GM12875 (cell line): ENCODE measurements around the gene CASKIN1.

Source experiments
- H3K4me3 ChIP-seq: one replicate; pipeline ENCODE4 v1.5.1; 2011; ENCODE audit warnings: low read depth, low read length, control low read depth
- CTCF ChIP-seq: IDR thresholded peaks from 2 replicates; pipeline ENCODE4 v1.5.1; 2011; ENCODE audit warnings: low read depth, mild to moderate bottlenecking, control low read depth, inconsistent platforms, low read length, moderate library complexity, borderline replicate concordance; ENCODE audit not compliant: insufficient read depth

CASKIN1 gene

DNA sequence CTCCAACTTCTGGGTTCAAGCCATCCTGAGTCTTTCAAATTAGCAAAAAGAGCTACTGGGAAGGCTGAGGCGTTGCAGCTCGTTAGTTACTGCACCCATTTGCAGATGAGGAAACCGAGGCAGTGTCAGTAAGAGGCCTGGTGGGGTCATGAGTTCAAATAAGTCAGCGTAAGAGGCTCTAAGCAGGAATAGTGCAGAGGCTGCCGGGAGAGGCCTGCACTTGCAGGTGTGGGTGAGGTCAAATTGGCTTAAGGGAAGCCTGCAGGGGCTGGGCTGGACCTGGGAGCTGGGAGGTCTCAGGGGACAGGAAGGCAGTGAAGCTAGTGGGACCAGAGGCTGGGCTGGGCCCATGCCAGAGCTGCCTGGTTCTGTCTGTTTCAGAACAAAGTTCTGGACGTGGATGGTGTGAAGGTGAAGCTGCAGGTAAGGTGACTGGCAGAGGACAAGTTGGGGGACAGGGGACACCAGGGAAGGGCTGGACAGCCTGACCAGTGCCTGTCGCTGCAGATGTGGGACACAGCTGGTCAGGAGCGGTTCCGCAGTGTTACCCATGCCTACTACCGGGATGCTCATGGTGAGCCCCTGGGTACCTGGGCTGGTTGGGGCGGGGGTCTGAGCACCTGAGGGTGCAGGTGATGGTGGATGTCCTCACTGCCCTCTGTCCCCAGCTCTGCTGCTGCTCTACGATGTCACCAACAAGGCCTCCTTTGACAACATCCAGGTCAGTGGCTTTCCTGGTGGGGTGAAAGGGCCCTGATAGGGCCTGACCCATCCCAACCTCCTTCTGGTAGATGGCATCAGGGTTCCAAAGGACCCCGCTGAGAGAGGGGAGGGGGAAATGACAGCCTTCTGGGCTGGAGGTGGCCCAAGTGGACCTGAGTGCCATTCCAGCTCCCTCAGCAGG is 45.0 kb downstream of the CASKIN1 start:
- TF ChIP-seq CTCF, result no peak
- H3K4me3 ChIP-seq, result peak overlapping the region; percentile 31

GRCh38 chr16:2150418-2151187 is 45.8 kb downstream of the CASKIN1 start:
- H3K4me3 ChIP-seq, result no peak overlapping the region
- no peak for TF ChIP-seq CTCF

DNA sequence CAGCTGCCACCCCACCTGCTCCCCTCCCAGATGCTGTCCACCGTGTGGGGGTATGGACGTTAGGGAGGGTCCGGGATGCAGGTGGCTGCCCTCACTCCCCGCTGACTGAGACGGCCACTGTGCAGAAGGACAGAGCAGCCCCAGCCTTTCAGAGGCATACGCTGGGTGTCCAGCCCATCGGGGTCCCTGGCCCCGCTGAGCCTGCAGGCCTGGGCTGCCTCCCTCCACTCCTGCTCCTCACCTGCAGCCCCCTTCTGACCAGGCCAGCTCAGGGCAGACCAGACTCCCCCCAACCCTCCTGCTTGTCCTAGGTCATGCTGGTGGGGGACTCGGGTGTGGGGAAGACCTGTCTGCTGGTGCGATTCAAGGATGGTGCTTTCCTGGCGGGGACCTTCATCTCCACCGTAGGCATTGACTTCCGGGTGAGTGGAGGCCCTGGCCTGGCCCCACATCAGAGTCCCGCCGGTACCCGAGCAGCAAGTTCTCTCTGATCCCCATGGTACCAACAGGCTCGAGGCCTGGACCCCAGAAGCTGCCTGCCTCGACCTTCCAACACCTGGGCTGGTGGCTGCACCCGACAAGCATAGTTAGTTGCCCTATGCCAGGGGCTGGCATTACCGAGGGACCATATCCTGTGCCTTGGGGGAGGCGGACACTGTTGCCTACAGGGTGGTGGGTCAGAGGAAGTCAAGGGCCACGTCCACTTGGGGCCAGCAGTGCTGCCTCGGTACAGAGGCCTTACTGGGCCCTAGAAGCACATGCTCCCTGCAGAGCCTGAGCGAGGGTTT is 46.6 kb downstream of the CASKIN1 start:
- no peak overlapping the region for H3K4me3 ChIP-seq
- no peak for TF ChIP-seq CTCF

- 0 out of 2 replicates have a peak, but pooled peaks have one; percentile 6 for TF ChIP-seq CTCF
- peak overlapping the region; percentile 24 for H3K4me3 ChIP-seq
Measured at GRCh38 chr16:2148714-2149629, 47.4 kb downstream of the CASKIN1 start.

GRCh38 chr16:2147981-2148671 is 48.3 kb downstream of the CASKIN1 start, which contains the start of gene RAB26:
Gene RAB26, plus strand, starts transcription at chr16:2148625. Its CDS starts 159 bp downstream, at chr16:2148784.
- peak within 1 kb of the TSS; percentile 24 for H3K4me3 ChIP-seq
- TF ChIP-seq CTCF, result no peak
